ENCODE results near the gene SLC35A2. TPM values are rescaled to one million over a fixed set of nuclear protein-coding genes. Genes with fewer than 3 reads are reported as not detected.

Gene SLC35A2
- total and polyA plus RNA-seq, 2 experiments from 2014 or later: 40.8 to 95.9 TPM

GRCh38 chrX:48910926-48911411, 477 bp downstream of the SLC35A2 start:
- H3K9me3 ChIP-seq (ENCODE audit: low read depth): no peaks in the 10 kb centered on the region
- H3K27ac ChIP-seq: peak overlapping the region; percentile 92
- H2AFZ ChIP-seq: peak overlapping the region; percentile 46
- H3K9me2 ChIP-seq (replicated peaks; ENCODE audit: insufficient read depth): no peaks in the 10 kb centered on the region
- H4K20me1 ChIP-seq (ENCODE audit: insufficient read depth, poor library complexity, severe bottlenecking): no peaks in the 10 kb centered on the region
- peak overlapping the region; percentile 86 for H3K4me2 ChIP-seq
- peak; percentile 44 for DNase-seq (ENCODE audit: low spot score)
- peaks cover 26% of the 10 kb centered on the region for H3K79me2 ChIP-seq
- no peaks in the 10 kb centered on the region for H3K27me3 ChIP-seq
- 42% methylated on average over 12 of the region's 12 CpGs for WGBS (ENCODE audit: low lambda C conversion rate, missing lambda C conversion rate)
- H3K36me3 ChIP-seq (replicated peaks; ENCODE audit: insufficient read depth, low read depth): no peaks in the 10 kb centered on the region
- H3K4me1 ChIP-seq (ENCODE audit: insufficient read depth): no peaks in the 10 kb centered on the region
- H3K4me3 ChIP-seq: peak overlapping the region; percentile 75
- TF ChIP-seq EZH2 (IDR thresholded peaks at IDR 0.05; ENCODE audit: borderline replicate concordance) (no peak), EZH2phosphoT487 (IDR thresholded peaks at IDR 0.05; ENCODE audit: low read depth, severe bottlenecking, unreplicated experiment) (no peak)
- TF ChIP-seq, protein P1, sequence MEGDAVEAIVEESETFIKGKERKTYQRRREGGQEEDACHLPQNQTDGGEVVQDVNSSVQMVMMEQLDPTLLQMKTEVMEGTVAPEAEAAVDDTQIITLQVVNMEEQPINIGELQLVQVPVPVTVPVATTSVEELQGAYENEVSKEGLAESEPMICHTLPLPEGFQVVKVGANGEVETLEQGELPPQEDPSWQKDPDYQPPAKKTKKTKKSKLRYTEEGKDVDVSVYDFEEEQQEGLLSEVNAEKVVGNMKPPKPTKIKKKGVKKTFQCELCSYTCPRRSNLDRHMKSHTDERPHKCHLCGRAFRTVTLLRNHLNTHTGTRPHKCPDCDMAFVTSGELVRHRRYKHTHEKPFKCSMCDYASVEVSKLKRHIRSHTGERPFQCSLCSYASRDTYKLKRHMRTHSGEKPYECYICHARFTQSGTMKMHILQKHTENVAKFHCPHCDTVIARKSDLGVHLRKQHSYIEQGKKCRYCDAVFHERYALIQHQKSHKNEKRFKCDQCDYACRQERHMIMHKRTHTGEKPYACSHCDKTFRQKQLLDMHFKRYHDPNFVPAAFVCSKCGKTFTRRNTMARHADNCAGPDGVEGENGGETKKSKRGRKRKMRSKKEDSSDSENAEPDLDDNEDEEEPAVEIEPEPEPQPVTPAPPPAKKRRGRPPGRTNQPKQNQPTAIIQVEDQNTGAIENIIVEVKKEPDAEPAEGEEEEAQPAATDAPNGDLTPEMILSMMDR (IDR thresholded peaks at IDR 0.05; ENCODE audit: poor library complexity): no peak

DNA sequence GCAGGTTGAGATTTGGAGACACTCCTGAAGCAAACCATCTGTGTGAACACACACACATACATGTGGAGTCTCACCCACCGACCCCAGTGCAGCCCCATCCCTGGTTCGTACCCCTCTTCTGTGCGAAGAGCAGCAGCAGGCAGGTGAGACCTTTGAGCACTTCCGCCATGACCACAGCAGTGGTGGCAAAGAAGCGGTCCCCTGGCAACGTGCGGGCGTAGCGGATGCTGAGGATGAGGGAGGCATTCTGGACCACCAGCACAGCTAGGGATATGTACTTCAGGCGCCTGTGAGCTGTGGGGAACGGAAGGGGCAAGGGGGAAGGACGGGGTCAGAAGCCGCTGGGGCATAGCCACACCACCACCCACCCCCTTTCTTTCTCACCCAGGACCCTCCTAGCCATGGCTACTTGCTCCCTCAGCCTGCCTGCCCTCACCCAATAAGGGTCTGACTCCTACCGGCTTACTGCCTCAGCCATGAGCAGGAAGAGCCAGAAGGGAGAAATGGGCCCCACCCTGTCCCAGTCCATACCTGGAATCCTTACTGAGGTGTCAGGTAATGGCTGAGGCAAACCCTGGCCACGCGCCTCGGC, 1.6 kb downstream of the SLC35A2 start:
- no peak overlapping the region for H3K27ac ChIP-seq
- no peaks in the 10 kb centered on the region for H3K27me3 ChIP-seq
- no peaks in the 10 kb centered on the region for H3K9me3 ChIP-seq (ENCODE audit: low read depth)
- H3K9me2 ChIP-seq (replicated peaks; ENCODE audit: insufficient read depth): no peaks in the 10 kb centered on the region
- H3K4me2 ChIP-seq: peak overlapping the region; percentile 86
- no peak overlapping the region for H2AFZ ChIP-seq
- H3K36me3 ChIP-seq (replicated peaks; ENCODE audit: insufficient read depth, low read depth): no peaks in the 10 kb centered on the region
- no peaks in the 10 kb centered on the region for H4K20me1 ChIP-seq (ENCODE audit: insufficient read depth, poor library complexity, severe bottlenecking)
- 95% methylated on average over 14 of the region's 17 CpGs for WGBS (ENCODE audit: low lambda C conversion rate, missing lambda C conversion rate)
- peaks cover 26% of the 10 kb centered on the region for H3K79me2 ChIP-seq
- TF ChIP-seq EZH2phosphoT487 (IDR thresholded peaks at IDR 0.05; ENCODE audit: low read depth, severe bottlenecking, unreplicated experiment): no peak
- TF ChIP-seq, protein P1 (IDR thresholded peaks at IDR 0.05; ENCODE audit: poor library complexity): no peak
- no peaks in the 10 kb centered on the region for H3K4me1 ChIP-seq (ENCODE audit: insufficient read depth)
- H3K4me3 ChIP-seq: no peak overlapping the region
- no peak for DNase-seq (ENCODE audit: low spot score)

DNA sequence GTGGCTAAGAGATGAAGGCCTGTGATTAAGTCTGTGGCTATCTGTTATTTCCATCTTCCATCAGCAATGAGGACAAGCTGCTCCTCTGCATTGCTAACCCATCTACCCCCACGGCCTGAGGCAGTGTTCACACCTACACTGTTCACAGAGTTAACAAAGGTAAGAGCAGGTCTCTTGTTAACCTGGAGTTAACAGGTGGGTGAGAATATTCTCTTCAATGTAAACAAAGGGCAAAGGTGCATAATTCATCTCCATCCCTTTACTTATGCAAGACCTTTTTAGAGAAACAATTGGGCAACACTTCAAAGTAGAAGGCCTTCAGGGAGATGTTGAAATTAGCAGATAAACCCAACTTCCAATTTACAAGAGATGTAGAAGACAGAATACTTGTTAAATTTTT, 2.8 kb downstream of the SLC35A2 start:
- no peak overlapping the region for H2AFZ ChIP-seq
- H3K79me2 ChIP-seq: peaks cover 26% of the 10 kb centered on the region
- H3K9me3 ChIP-seq (ENCODE audit: low read depth): no peaks in the 10 kb centered on the region
- H3K4me1 ChIP-seq (ENCODE audit: insufficient read depth): no peaks in the 10 kb centered on the region
- no peaks in the 10 kb centered on the region for H4K20me1 ChIP-seq (ENCODE audit: insufficient read depth, poor library complexity, severe bottlenecking)
- H3K4me2 ChIP-seq: no peak overlapping the region
- no peak overlapping the region for H3K4me3 ChIP-seq
- H3K27ac ChIP-seq: no peak overlapping the region
- 57% methylated on average over 1 of the region's 1 CpG for WGBS (ENCODE audit: low lambda C conversion rate, missing lambda C conversion rate)
- DNase-seq (ENCODE audit: low spot score): no peak
- no peaks in the 10 kb centered on the region for H3K9me2 ChIP-seq (replicated peaks; ENCODE audit: insufficient read depth)
- no peaks in the 10 kb centered on the region for H3K36me3 ChIP-seq (replicated peaks; ENCODE audit: insufficient read depth, low read depth)
- TF ChIP-seq, protein P1 (IDR thresholded peaks at IDR 0.05; ENCODE audit: poor library complexity): no peak
- H3K27me3 ChIP-seq: no peaks in the 10 kb centered on the region
